H9 (cell line): ENCODE measurements around the gene RXFP1. TPM values are rescaled to one million over a fixed set of nuclear protein-coding genes. Genes with fewer than 3 reads are reported as not detected.

ENCODE experiments used
- DNase-seq: peaks from one replicate; pipeline ENCODE4 v3.0.0-alpha.2; 2017
- H2AFZ ChIP-seq: one replicate; pipeline ENCODE4 v1.6.1; 2013; ENCODE audit warnings: mild to moderate bottlenecking, low read length, control low read depth, moderate library complexity
- H2AK5ac ChIP-seq: 2 replicates; pipeline ENCODE4 v1.6.1; 2013; ENCODE audit warnings: low read length, control low read depth, mixed read lengths; ENCODE audit not compliant: insufficient read length
- H2BK120ac ChIP-seq: one replicate; pipeline ENCODE4 v1.6.1; 2013; ENCODE audit warnings: low read depth, mild to moderate bottlenecking, low read length, control low read depth, inconsistent platforms; ENCODE audit not compliant: poor library complexity, severe bottlenecking
- H2BK12ac ChIP-seq: 2 replicates; pipeline ENCODE4 v1.6.1; 2013; ENCODE audit warnings: low read length, control low read depth, mixed read lengths, low read depth; ENCODE audit not compliant: insufficient read length
- H2BK15ac ChIP-seq: 2 replicates; pipeline ENCODE4 v1.6.1; 2013; ENCODE audit warnings: low read depth, low read length, control low read depth
- H2BK20ac ChIP-seq: one replicate; pipeline ENCODE4 v1.6.1; 2013; ENCODE audit warnings: low read depth, mild to moderate bottlenecking, low read length, control low read depth, inconsistent platforms; ENCODE audit not compliant: poor library complexity, severe bottlenecking
- H2BK5ac ChIP-seq: 2 replicates; pipeline ENCODE4 v1.6.1; 2013; ENCODE audit warnings: low read length, control low read depth, mixed read lengths; ENCODE audit not compliant: insufficient read length
- H3K14ac ChIP-seq: 2 replicates; pipeline ENCODE4 v1.6.1; 2013; ENCODE audit warnings: low read length, control low read depth; ENCODE audit not compliant: insufficient read depth
- H3K18ac ChIP-seq: 2 replicates; pipeline ENCODE4 v1.6.1; 2013; ENCODE audit warnings: low read depth, mild to moderate bottlenecking, mixed read lengths, low read length, control low read depth; ENCODE audit not compliant: insufficient read length
- H3K23ac ChIP-seq: 2 replicates; pipeline ENCODE4 v1.6.1; 2013; ENCODE audit warnings: low read length, control low read depth, mixed read lengths, low read depth; ENCODE audit not compliant: insufficient read length
- H3K23me2 ChIP-seq: 2 replicates; pipeline ENCODE4 v1.6.1; 2013; ENCODE audit warnings: low read depth, mild to moderate bottlenecking, mixed read lengths, low read length, control low read depth; ENCODE audit not compliant: insufficient read length, poor library complexity, severe bottlenecking
- H3K27ac ChIP-seq: 2 replicates; pipeline ENCODE4 v1.5.1; 2013; ENCODE audit warnings: low read length, control low read depth, mixed read lengths, low read depth; ENCODE audit not compliant: insufficient read length
- H3K27me3 ChIP-seq: 2 replicates; pipeline ENCODE4 v1.6.1; 2013; ENCODE audit warnings: low read length, control low read depth, inconsistent platforms; ENCODE audit not compliant: insufficient read depth
- H3K4ac ChIP-seq: 2 replicates; pipeline ENCODE4 v1.6.1; 2013; ENCODE audit warnings: low read depth, mild to moderate bottlenecking, control low read depth, inconsistent platforms, low read length, moderate library complexity
- H3K4me1 ChIP-seq: 2 replicates; pipeline ENCODE4 v1.6.1; 2013; ENCODE audit warnings: low read length, control low read depth, inconsistent platforms; ENCODE audit not compliant: insufficient read depth
- H3K4me2 ChIP-seq: 2 replicates; pipeline ENCODE4 v1.6.1; 2013; ENCODE audit warnings: low read length, control low read depth, mixed read lengths; ENCODE audit not compliant: insufficient read length, insufficient read depth
- H3K56ac ChIP-seq: 2 replicates; pipeline ENCODE4 v1.6.1; 2013; ENCODE audit warnings: low read depth, mild to moderate bottlenecking, mixed read lengths, low read length, control low read depth; ENCODE audit not compliant: insufficient read length
- H3K79me1 ChIP-seq: 2 replicates; pipeline ENCODE4 v1.6.1; 2013; ENCODE audit warnings: low read depth, mild to moderate bottlenecking, moderate library complexity, low read length, control low read depth, inconsistent platforms; ENCODE audit not compliant: insufficient read depth, poor library complexity, severe bottlenecking
- H3K79me2 ChIP-seq: 2 replicates; pipeline ENCODE4 v1.6.1; 2013; ENCODE audit warnings: low read length, control low read depth, inconsistent platforms; ENCODE audit not compliant: insufficient read depth
- H3K9ac ChIP-seq: 2 replicates; pipeline ENCODE4 v1.6.1; 2013; ENCODE audit warnings: low read length, control low read depth, mixed read lengths; ENCODE audit not compliant: insufficient read length; ENCODE audit errors: extremely low read depth
- H3K9me3 ChIP-seq: one replicate; pipeline ENCODE4 v1.6.1; 2013; ENCODE audit warnings: low read depth, low read length, inconsistent platforms; ENCODE audit not compliant: control insufficient read depth
- H3T11ph ChIP-seq: one replicate; pipeline ENCODE4 v1.6.1; 2013; ENCODE audit warnings: mild to moderate bottlenecking, low read length, control low read depth, inconsistent platforms
- H4K20me1 ChIP-seq: one replicate; pipeline ENCODE4 v1.6.1; 2013; ENCODE audit not compliant: control insufficient read depth, insufficient read length, insufficient read depth
- H4K5ac ChIP-seq: 2 replicates; pipeline ENCODE4 v1.6.1; 2013; ENCODE audit warnings: low read depth, mild to moderate bottlenecking, mixed read lengths, low read length, control low read depth; ENCODE audit not compliant: insufficient read length
- H4K8ac ChIP-seq: replicated peaks from 2 replicates; pipeline ENCODE4 v1.6.1; 2013; ENCODE audit warnings: low read length, control low read depth, mixed read lengths, low read depth; ENCODE audit not compliant: insufficient read length
- H4K91ac ChIP-seq: 2 replicates; pipeline ENCODE4 v1.6.1; 2013; ENCODE audit warnings: low read depth, mild to moderate bottlenecking, moderate library complexity, mixed read lengths, low read length, control low read depth; ENCODE audit not compliant: insufficient read length
- H3K27ac Mint-ChIP-seq, 3 experiments: 2 replicates in 2 of 3; 3 replicates in 1 of 3; pipeline ENCODE4 v1.8.0; 2020 to 2021; ENCODE audit warnings: mixed read lengths in 3 of 3, mild to moderate bottlenecking in 1 of 3, moderate library complexity in 1 of 3
- H3K27me3 Mint-ChIP-seq: 2 replicates; pipeline ENCODE4 v1.8.0; 2021; ENCODE audit warnings: low read depth, mild to moderate bottlenecking, moderate library complexity, mixed read lengths
- H3K36me3 Mint-ChIP-seq, 3 experiments: 2 replicates in 2 of 3; 3 replicates in 1 of 3; pipeline ENCODE4 v1.8.0; 2020 to 2021; ENCODE audit warnings: low read depth in 3 of 3, mixed read lengths in 3 of 3; ENCODE audit not compliant: insufficient read depth in 1 of 3
- H3K4me1 Mint-ChIP-seq, 2 experiments: 2 replicates each; pipeline ENCODE4 v1.8.0; 2020; ENCODE audit warnings: mixed read lengths in 2 of 2
- H3K4me3 Mint-ChIP-seq, 2 experiments: 2 replicates in 1 of 2; 3 replicates in 1 of 2; pipeline ENCODE4 v1.8.0; 2020 to 2021; ENCODE audit warnings: mild to moderate bottlenecking in 2 of 2, mixed read lengths in 2 of 2, moderate library complexity in 1 of 2
- H3K9me3 Mint-ChIP-seq, 2 experiments: 2 replicates in 1 of 2; 3 replicates in 1 of 2; pipeline ENCODE4 v1.8.0; 2020; ENCODE audit warnings: mild to moderate bottlenecking in 2 of 2, mixed read lengths in 2 of 2, moderate library complexity in 1 of 2
- CTCF ChIP-seq: fragments of 200-600 bp; sonication (generic); conservative IDR thresholded peaks from 3 replicates; pipeline ENCODE4 v1.8.0; 2021; ENCODE audit warnings: antibody characterized with exemption, mild to moderate bottlenecking
- WGBS: extraction: QIAGEN DNeasy Blood & Tissue Kit; methylation state at CpG from one replicate; pipeline ENCODE4 v1.1.7; 2013; ENCODE audit warnings: missing lambda C conversion rate, low lambda C conversion rate, mixed read lengths; ENCODE audit not compliant: insufficient read length; ENCODE audit errors: extremely low coverage; 5-methylcytosine and 5-hydroxymethylcytosine counted together
- total RNA-seq: library from RNA; stranded (reverse); gene quantifications from 2 replicates; pipeline ENCODE4 v1.2.1, GENCODE V29; 2021

RXFP1 gene
- total RNA-seq, 1 experiment from 2014 or later = 0.17 TPM

GRCh38 chr4:158578476-158578875 is 56.8 kb downstream of the RXFP1 start:
- no peak for DNase-seq
- H4K8ac ChIP-seq = no peak overlapping the region
- H3K27ac ChIP-seq = no peak overlapping the region
- H3T11ph ChIP-seq = no peak overlapping the region
- no peak overlapping the region for H2BK12ac ChIP-seq
- no peak overlapping the region for H3K4ac ChIP-seq
- TF ChIP-seq CTCF = peak; percentile 56
- no peak overlapping the region for H2AFZ ChIP-seq
- H2AK5ac ChIP-seq = no peak overlapping the region
- no peak overlapping the region for H2BK15ac ChIP-seq
- H3K4me2 ChIP-seq = no peak overlapping the region
- H3K23me2 ChIP-seq = no peaks in the 10 kb centered on the region
- no peak overlapping the region for H3K23ac ChIP-seq
- H3K9me3 ChIP-seq = no peaks in the 10 kb centered on the region
- peaks cover 7% of the 10 kb centered on the region; the same call in 1 of the 2 replicates for H3K4me1 ChIP-seq
- no peaks in the 10 kb centered on the region for H3K79me2 ChIP-seq
- no peak overlapping the region for H3K18ac ChIP-seq
- H2BK5ac ChIP-seq = no peak overlapping the region
- H3K56ac ChIP-seq = no peak overlapping the region
- H2BK20ac ChIP-seq = no peak overlapping the region
- Mint-ChIP-seq H3K27ac (no peak overlapping the region; a peak in 1 of 7 replicates), H3K27me3 (peaks cover 12% of the 10 kb centered on the region), H3K9me3 (peaks cover 0 to 3% of the 10 kb centered on the region in 2 experiments; a peak in 1 of 5 replicates), H3K4me1 (peaks cover 34 to 37% of the 10 kb centered on the region in 2 experiments), H3K36me3 (peaks cover 0 to 4% (median 0%) of the 10 kb centered on the region in 3 experiments; a peak in 1 of 7 replicates), H3K4me3 (no peak overlapping the region)
- H3K14ac ChIP-seq = no peak overlapping the region
- no peaks in the 10 kb centered on the region for H3K27me3 ChIP-seq
- no peaks in the 10 kb centered on the region for H4K20me1 ChIP-seq
- no CpG with 5 or more reads among the region's 1 CpG for WGBS
- H4K91ac ChIP-seq = no peak overlapping the region
- no peak overlapping the region for H4K5ac ChIP-seq
- H2BK120ac ChIP-seq = no peak overlapping the region
- no peak overlapping the region for H3K9ac ChIP-seq
- H3K79me1 ChIP-seq = no peaks in the 10 kb centered on the region
